HG03159 (cell line): ENCODE measurements around the gene NPAS2.

Experiments used
- ATAC-seq: cut with Tn5 transposase; IDR thresholded peaks from one replicate; pipeline ENCODE4 v1.9.1; 2021; ENCODE audit warnings: mild to moderate bottlenecking, moderate library complexity; ENCODE audit not compliant: unreplicated experiment

Gene NPAS2

DNA sequence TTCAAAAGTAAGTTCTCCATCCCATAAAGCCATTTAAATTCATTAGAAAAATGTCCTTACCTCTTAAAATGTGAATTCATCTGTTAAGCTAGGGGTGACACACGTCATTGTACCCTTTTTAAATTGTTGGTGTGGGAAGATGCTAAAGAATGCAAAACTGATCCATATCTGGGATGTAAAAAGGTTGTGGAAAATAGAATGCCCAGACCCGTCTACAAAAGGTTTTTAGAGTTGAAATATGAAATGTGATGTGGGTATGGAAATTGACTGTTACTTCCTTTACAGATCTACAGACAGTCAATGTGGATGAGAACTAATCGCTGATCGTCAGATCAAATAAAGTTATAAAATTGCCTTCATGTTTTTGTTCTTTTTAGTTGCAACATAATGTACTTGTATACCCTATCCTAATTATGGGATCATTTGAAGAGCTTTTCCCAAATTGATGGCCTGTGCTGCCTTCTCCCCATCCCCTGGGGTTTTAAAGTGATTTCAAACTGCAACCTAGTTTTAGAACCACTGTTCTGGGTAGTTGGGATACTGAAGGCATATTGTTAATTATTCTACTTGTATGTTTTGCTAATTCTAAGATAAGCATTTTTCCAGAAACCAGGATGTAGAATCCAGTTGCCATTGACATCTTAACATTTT lies 186.3 kb downstream of the NPAS2 start:
- ATAC-seq: no peak

DNA sequence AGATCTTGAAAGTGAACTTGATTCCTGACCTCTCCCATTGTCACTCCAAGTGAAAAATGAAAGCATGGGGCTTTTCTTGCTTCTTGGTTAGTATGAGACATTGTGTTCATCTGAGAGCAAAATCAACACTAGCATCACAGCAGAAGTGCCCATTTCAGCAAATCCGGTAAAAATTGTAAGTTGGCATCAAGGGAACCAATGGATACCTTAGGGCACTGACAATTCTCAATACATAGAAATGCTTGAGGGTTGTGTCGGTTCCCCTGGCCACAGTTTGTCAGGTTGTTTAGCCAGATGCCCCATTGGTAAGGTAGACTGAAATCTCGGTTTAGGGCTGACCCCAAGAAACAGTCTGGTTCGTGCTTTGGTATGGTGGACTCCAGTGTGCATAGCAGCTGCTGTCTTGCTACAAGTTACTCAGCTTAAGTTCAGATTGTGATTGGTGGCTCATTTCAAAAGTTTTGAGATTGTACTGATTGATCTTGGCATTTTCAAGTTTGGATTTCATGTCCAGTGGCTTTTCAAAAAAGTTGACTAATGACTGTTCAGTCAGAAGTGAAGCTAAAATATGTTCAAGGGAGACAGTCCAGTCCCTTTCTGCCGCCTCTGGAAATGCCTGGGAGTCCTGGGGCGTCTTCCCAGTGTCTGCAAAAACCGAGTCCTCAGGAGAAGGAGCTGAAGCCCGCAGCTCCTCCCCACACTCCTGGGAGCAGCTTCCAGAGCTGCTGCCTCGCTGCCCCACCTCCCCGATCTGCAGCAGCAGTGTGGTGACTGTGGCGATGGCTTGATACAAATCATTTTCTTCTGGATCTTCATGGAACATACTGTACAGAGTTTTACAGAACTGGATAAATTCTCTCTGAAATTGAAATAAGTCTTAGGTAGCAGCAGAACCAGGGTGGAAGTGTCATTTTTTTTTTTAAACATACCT lies 187.7 kb downstream of the NPAS2 start:
- no peak for ATAC-seq

DNA sequence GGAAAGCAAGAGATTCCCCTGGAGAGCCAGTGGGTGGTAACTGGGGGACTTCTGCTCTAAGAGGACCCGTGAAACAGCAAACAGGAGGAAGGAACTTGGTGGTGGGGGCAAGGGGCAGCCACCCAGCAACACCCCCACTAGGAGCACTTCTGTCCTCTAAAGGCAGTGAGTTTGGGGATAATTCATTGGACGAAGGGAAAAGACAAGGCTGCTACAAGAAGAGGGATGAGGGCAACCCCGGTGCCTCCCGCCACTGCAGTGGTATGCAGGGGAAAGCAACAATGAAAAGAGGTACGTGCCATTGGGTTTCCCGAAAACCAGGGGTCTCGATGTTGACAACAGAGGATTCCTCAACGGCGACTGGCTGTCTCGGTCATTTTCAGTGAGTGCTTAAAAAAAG lies 191.2 kb downstream of the NPAS2 start:
- ATAC-seq: no peak

DNA sequence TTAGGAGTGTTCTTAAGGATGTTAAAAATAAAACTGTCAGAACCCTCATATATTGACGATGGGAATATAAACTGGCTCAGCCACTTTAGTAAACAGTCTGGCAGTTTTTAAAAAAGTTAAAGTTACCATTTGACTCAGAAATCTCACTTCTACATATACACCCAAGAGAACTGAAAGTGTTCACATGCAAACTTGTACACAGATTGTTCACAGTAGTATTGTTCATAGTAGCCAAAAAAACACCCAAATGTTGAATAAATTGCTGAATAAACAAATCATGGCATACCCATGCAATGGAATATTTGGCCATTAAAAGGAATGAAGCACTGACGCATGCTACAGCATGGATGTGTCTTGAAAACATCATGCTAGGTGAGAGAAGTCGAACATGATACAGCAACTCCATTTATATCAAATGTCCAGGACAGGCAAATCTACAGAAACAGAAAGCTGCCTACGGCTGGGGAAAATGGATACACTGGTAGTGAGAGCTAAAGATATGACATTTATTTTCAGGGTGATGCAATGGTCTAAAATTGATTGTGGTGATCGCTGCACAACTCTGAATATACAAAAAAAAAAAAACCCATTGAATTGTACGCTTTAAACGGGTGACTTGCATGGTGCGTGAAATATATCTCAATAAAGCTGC lies 192.2 kb downstream of the NPAS2 start:
- ATAC-seq: peak; percentile 81

DNA sequence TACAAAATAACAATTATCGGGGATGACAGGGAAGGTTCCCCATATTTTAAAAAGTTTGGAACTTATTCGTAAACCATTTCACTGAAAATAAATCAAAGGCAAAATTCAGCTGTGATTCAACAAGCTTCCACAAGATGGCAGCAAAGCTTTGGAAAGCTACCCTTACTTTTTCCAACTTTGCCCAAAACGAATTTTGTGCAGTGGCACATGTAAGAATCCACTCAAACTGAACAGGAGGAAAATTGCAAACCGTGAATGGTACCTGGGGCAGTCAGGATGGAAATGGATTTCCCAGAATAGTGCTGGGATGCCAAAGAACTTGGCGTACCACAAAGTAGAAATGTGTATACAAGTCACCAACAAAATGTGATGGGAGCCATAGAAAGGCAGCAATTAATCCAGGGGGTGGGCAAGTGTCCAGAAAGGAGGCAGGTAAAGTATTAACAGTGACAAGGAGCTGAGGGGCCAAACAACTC lies 192.8 kb downstream of the NPAS2 start:
- ATAC-seq: no peak

DNA sequence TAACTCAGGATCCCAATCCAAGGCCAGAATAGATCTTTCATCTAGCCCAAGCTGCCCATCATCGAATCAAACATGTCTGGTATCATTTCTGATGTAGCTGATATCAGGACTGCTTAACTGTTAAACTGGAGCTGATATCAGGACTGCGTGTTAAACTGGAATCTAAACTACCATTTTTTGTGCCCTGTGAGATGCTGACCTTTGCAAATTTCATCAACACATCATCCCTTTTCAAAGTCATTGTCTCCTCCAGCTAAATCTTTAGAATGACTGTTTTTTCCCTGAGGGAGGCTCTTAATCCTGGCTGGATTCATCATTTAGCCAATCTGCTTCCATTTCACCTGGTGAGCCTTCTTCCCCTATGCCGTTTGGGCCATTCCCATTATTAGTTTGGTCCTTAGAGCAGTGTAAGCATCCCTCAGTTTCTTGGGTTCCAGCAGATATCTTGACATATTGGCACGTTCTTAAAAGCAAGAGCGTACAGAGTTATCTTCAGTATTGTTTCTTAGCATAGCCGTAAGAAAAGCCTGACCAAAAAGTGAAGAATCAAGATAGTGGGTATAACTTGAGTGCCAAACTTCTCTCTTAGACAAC lies 194.4 kb downstream of the NPAS2 start:
- ATAC-seq: no peak

DNA sequence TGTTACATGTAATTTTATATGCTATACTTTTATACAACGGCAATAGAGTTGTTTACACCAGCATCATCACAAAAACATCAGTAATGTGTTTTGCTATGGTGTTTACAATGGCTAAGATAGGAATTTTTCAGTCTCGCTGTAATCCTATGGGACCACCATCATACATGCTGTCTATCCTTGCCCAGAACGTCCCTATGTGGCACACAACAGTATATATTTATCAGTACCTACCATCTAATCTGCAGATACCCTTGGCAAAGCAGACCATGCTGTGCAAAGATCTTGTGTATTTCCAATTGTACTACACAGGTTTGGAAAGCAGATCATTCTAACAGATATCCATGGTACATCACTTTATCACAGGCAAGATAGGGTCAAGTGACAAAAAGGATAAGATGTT lies 197.4 kb downstream of the NPAS2 start:
- no peak for ATAC-seq

DNA sequence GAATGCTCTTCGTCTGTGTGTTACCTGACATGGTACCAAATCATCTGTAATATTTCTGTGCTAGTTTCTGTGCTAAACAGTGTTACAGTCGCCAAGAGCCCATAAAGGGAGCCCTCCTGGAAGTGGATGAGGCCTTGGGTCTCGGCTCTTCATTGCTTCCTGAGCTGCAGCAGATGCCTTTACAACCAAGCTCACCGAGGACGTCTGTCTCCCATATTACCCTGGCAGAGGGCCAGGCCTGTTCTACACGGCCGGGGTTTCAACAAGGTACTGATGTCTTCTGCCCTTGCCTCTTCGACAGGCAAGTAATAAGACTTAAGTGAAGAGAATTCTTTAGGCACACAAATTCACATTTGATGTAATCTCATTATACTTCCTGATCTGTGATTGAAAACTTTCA lies 199.0 kb downstream of the NPAS2 start:
- ATAC-seq: no peak

DNA sequence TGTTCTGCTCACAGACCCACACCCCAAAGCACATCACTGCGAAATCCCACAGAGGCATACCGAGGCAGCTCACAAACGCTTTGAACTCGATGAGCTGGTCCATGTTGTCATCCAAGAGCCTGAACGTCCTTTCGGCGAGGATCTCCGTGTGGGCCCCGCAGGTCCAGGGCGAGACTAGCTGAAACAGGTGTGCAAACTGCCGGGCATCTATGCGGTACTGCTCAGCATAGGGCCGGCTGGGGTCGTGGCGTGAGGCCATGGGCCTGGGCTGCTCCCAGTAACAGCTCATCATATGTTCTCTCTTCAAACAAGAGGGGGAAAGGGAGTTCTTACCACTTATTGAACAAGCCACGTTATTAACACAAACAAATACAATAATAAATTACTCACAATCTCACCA lies 202.3 kb downstream of the NPAS2 start:
- no peak for ATAC-seq

DNA sequence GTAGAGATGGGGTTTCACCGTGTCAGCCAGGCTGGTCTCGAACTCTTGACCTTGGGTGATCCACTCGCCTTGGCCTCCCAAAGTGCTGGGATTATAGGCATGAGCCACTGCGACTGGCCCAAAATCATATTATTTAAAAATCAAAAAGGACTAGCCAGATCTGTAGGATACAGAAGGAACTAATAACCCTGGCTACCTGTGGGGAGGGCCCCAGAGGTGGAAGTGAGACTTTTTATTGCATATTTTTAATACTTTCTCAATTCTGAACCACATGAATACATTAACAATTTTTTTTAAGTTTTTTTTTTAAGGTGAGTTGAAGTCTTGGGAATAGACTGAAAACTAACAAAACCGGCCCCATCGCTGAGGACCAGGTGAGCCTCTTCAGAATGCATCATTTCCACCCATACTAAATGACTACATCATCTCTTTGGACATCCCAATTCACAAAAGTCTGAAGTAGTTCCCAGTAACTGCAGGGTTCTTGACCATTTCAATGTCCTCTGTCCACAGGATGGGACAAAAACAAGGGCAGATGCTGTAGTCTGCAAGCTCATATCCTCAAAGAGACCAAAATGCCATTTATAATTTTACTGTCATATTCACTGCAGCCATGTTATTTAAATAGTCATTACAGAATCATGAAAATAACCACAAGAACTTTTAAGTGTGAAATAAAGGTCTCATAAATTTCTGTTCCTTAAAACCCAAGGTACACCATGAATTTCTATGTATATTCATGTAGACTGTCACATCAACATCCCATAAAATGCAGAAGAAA lies 203.6 kb downstream of the NPAS2 start:
- ATAC-seq: no peak

DNA sequence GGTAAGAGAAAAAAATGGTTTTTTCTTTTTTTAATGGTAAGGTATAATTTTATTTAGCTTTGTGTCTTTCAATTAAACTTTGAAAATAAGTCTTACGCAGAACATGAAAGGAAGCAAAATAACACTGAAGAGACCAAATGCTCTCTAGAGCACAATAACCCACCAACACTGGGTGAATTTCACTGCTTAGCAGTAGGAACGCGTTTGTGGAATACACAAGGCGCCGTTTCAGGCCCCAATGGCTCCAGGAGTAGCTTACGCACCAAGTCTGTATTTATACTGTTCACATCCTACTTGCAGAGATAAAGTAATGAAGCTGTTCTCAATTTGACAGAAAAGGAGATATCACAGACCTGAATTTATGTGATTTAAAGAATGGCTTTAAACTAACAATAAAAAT lies 205.6 kb downstream of the NPAS2 start:
- no peak for ATAC-seq

DNA sequence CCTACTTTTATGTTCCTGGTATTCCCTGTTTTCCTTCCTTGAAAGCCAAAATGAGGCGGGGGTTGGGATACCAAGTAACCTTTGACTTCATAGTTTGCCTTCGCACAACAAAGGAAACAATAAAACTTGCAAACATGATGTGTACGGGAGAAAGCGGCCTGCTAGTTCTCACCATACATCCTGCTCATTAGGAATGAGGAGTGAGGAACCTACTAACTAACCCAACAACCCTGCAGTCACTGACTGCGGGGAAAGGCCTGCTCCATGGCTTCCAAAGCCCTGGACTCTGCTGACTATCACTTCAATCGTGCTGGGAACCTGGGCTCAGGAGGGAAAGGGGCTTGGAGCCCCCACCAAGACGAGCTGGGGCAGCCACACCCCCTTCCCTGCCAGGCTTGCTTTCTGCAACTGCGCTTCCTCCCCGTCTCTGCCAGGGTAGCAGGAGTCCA lies 206.3 kb downstream of the NPAS2 start:
- ATAC-seq: no peak

DNA sequence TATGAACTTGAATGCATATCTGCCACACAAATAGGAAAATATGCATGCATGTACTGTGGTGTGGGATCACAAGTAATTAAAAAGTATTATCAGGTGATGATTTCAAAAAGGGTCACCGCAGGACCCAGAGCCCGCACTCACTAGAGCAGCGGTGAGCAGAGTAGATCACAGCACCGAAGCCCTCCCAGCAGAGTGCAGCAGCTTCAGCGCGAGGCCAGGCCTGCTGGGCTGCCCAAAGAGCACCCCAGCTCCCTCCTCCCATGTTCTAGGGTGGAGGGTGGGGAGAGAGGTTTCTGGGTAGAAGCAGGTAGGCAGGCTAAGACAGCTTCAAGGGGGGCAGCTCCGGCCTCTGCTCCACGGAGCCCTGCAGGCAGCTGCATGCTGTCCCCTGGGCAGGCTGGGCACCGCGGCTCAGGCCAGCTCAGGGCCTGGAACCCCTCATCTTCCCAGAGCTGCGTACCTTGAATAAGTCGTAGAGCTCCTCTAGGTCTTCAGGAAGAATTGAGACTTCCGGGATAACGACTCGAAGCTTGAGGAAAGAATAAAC lies 207.1 kb downstream of the NPAS2 start:
- no peak for ATAC-seq

DNA sequence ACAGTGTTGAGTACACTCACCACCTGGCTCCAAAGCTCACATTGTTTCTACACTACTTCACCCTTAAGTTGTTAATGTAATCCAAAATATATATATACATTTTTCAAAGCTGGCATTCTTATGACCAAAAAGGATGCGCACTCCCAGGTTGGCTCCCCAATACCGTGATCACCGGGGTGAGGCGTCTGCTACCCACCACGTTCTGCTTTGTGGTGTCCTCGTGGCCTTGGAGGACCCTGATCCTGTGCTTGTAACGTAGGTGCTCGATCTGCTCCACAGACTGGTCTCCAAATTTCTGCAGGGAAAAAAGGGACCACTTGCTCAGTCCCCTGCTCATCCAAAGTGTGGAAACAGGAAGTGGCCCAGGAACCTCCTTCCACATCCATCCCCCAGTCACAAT lies 207.9 kb downstream of the NPAS2 start:
- ATAC-seq: no peak

DNA sequence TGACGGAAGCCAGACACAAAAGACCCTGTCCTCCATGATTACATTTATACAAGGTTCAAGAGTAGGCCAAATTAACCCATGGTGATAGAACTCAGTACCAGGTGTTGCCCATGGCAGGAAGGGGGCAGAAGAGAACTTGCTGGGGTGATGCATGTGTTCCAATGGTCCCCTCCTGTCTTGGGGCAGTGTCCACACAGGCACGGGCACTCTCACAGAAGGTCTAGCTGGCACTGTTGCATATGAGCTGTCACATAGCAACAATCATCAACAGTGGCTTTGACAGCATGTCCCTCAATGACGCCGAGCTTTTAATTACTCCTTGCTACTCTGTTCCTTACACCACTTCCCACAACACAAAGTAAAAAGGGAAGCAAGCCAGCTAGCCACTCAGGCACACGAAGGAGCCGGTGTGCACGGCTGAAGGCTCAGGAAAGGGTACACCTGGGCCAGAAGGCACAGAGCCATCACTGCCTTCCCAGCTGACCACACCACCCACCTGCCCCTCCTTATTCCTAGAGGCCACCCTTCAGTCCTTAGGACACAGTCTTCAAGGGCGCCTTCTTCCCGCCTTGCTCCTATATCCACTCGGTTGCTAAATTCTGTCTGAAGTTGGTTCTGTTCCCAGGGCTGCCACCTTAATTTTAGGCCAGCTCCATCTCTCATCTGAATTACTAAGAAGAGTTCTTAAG lies 211.1 kb downstream of the NPAS2 start:
- ATAC-seq: no peak

DNA sequence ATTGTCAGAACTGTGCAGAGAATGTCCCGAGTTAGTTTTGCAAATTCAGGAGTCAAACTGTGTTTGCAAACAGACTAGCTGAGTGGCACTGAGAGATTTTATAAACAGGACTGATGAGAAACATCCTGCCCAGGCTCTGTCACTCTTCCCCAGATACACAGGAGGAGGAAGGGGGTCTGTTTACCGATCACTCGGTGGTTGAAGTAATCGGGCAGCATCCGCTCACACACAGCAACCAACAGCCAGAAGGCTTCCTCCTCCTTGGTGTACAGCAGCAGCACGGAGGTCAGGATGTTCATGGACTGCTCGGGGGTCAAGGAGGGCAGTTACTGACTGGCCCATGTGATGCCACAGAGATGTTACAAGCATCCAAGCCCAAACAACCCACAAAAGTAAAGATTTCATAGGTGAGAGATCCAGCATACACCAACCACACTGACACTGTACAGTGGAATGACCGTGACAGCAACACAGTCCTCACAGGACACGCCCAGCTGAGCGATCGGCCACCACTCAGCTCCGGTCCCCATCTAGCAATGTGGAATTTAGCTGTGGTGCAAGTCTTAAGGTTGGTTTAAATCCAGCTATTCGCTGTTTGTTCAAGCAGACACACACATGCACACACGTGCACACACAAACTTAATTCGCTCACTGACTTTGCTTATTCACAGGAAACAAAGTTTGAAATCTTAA lies 212.3 kb downstream of the NPAS2 start:
- no peak for ATAC-seq

DNA sequence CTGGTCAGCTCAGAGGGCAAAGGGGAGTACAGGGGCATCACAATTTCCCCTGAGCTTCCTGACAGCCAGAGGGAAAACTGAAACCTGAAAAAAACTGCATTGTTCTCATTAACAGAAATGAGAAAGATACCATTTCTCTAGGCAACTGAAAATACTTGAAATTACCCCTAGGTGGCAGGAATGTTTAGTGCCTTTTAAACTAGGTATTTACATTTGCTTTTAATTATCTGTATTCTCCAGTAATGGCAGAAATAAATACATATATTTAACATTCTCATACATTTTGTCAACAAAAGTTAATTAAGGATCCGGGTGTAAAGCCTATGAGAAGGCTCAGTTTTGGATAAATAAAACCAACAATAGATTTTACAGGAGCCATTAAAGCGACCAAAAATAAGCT lies 216.6 kb downstream of the NPAS2 start:
- no peak for ATAC-seq

DNA sequence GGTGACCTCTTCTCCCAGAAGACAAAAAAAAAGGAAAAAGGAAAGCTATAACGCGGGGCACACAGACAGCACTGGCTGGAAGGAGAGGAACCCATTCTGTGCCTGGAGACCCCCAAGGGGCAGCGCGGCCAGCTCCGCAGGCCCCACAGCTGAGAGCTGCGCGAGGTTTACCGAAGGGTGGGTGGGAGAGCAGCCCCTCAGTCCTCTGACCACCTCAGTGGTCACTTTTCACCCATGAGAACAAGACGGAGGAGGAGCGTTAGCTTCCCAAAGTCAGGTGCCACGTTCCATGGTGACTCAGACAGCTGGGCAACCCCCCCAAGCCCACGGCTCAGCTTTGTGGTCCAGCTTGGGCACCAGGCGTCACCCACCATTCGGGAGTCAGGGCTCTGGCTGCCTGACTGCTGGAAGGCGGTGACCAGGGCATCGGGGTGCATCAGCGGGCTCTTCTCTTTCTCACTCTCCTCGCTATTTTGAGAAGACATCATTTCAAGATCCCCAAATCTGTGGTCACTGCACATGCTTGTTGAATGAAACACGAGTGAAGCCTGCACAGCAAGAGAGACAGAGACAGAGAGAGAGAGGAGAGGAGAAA lies 217.3 kb downstream of the NPAS2 start:
- ATAC-seq: no peak
